IMR-90 (cell line): ENCODE results near the gene CAPSL.

Experiments used
- MAFK ChIP-seq: IDR thresholded peaks from 2 replicates; pipeline ENCODE4 v1.6.1; 2012; ENCODE audit warnings: low read depth, low read length, improper control_type of control experiment
- MAZ ChIP-seq: IDR thresholded peaks from 2 replicates; pipeline ENCODE4 v1.6.1; 2012; ENCODE audit warnings: low read depth, mild to moderate bottlenecking, low read length, improper control_type of control experiment, moderate library complexity, borderline replicate concordance
- MXI1 ChIP-seq: IDR thresholded peaks from 2 replicates; pipeline ENCODE4 v1.6.1; 2012; ENCODE audit warnings: low read depth, mild to moderate bottlenecking, low read length, moderate library complexity, borderline replicate concordance
- POLR2A ChIP-seq: IDR thresholded peaks from 2 replicates; pipeline ENCODE4 v1.6.1; 2012; ENCODE audit warnings: mild to moderate bottlenecking, low read depth, low read length
- RAD21 ChIP-seq: IDR thresholded peaks from 2 replicates; pipeline ENCODE4 v1.6.1; 2012; ENCODE audit warnings: low read length, improper control_type of control experiment
- RCOR1 ChIP-seq: IDR thresholded peaks from 2 replicates; pipeline ENCODE4 v1.6.1; 2012; ENCODE audit warnings: mild to moderate bottlenecking, low read length, improper control_type of control experiment; ENCODE audit not compliant: insufficient replicate concordance
- RFX5 ChIP-seq: IDR thresholded peaks from 2 replicates; pipeline ENCODE4 v1.8.0; 2012; ENCODE audit warnings: low read depth, mild to moderate bottlenecking, low read length, moderate library complexity
- SMC3 ChIP-seq: fragments of 150-350 bp; IDR thresholded peaks from 2 replicates; pipeline ENCODE4 v1.6.1; 2016; ENCODE audit warnings: low read depth, mild to moderate bottlenecking, antibody characterized with exemption, low read length, moderate library complexity
- TF ChIP-seq, protein P1 (sequence below): conservative IDR thresholded peaks from 2 replicates; pipeline ENCODE4 v1.5.1; 2012; ENCODE audit warnings: mild to moderate bottlenecking, low read depth, low read length, improper control_type of control experiment
- TF ChIP-seq, protein P2 (sequence below): fragments of 150-350 bp; IDR thresholded peaks from 2 replicates; pipeline ENCODE4 v1.6.1; 2016; ENCODE audit warnings: low read depth, mild to moderate bottlenecking, low read length, moderate library complexity, borderline replicate concordance
- TF ChIP-seq, protein P3 (sequence below): fragments of 150-350 bp; IDR thresholded peaks from 2 replicates; pipeline ENCODE4 v1.6.1; 2017; ENCODE audit warnings: mild to moderate bottlenecking, antibody characterized with exemption, low read length, low read depth

DNA sequence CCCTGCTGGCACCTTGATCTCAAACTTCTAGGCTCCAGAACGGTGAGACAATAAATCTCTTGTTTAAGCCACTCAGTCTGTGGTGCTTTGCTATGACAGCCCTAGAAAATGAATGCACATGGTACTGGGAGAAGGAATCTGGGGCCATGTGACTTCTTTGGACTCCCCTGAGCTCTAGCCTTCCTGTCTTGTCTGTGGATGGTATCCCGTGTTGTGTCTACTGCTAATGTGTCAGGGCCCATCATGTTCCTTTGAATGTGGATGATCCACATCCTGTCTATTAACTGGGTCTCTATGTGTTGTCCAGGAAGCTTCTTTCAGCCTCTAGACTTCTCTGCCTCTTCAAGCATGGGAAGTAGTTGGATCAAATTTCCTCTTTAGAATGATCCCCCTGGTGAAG, 56.7 kb downstream of the CAPSL start:
- TF ChIP-seq, protein P1, sequence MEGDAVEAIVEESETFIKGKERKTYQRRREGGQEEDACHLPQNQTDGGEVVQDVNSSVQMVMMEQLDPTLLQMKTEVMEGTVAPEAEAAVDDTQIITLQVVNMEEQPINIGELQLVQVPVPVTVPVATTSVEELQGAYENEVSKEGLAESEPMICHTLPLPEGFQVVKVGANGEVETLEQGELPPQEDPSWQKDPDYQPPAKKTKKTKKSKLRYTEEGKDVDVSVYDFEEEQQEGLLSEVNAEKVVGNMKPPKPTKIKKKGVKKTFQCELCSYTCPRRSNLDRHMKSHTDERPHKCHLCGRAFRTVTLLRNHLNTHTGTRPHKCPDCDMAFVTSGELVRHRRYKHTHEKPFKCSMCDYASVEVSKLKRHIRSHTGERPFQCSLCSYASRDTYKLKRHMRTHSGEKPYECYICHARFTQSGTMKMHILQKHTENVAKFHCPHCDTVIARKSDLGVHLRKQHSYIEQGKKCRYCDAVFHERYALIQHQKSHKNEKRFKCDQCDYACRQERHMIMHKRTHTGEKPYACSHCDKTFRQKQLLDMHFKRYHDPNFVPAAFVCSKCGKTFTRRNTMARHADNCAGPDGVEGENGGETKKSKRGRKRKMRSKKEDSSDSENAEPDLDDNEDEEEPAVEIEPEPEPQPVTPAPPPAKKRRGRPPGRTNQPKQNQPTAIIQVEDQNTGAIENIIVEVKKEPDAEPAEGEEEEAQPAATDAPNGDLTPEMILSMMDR, result no peak
- TF ChIP-seq POLR2A, result no peak
- no peak for TF ChIP-seq MAFK
- TF ChIP-seq RCOR1, result no peak
- no peak for TF ChIP-seq MAZ
- TF ChIP-seq RAD21, result no peak
- TF ChIP-seq, protein P2, sequence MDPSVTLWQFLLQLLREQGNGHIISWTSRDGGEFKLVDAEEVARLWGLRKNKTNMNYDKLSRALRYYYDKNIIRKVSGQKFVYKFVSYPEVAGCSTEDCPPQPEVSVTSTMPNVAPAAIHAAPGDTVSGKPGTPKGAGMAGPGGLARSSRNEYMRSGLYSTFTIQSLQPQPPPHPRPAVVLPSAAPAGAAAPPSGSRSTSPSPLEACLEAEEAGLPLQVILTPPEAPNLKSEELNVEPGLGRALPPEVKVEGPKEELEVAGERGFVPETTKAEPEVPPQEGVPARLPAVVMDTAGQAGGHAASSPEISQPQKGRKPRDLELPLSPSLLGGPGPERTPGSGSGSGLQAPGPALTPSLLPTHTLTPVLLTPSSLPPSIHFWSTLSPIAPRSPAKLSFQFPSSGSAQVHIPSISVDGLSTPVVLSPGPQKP, result no peak
- TF ChIP-seq RFX5, result no peak
- TF ChIP-seq SMC3, result no peak
- TF ChIP-seq, protein P3, sequence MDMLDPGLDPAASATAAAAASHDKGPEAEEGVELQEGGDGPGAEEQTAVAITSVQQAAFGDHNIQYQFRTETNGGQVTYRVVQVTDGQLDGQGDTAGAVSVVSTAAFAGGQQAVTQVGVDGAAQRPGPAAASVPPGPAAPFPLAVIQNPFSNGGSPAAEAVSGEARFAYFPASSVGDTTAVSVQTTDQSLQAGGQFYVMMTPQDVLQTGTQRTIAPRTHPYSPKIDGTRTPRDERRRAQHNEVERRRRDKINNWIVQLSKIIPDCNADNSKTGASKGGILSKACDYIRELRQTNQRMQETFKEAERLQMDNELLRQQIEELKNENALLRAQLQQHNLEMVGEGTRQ, result no peak
- TF ChIP-seq MXI1, result no peak
